HepG2 (cell line): ENCODE measurements around the gene ZNF771. TPM values are rescaled to one million over a fixed set of nuclear protein-coding genes. Genes with fewer than 3 reads are reported as not detected.
A peak's percentile ranks its signal among the peaks of the same experiment; 100 is the strongest.

Experiments
- ARID5B ChIP-seq: IDR thresholded peaks from 2 replicates; pipeline ENCODE4 v1.4.0; 2020; ENCODE audit warnings: mild to moderate bottlenecking, missing genetic modification reagents
- CHD2 ChIP-seq: IDR thresholded peaks from 2 replicates; pipeline ENCODE4 v1.6.1; 2011; ENCODE audit warnings: low read depth, low read length, improper control_type of control experiment
- DPF2 ChIP-seq: sonication (generic); formaldehyde crosslinking; IDR thresholded peaks from 2 replicates; pipeline ENCODE4 v1.4.0; 2020; ENCODE audit warnings: mild to moderate bottlenecking, low read depth, missing genetic modification reagents, borderline replicate concordance
- GLI4 ChIP-seq: sonication (generic); formaldehyde crosslinking; IDR thresholded peaks from 2 replicates; pipeline ENCODE4 v1.5.1; 2020; ENCODE audit warnings: missing genetic modification reagents, mild to moderate bottlenecking, moderate library complexity, borderline replicate concordance
- HINFP ChIP-seq: sonication (generic); formaldehyde crosslinking; IDR thresholded peaks from 2 replicates; pipeline ENCODE4 v1.4.0; 2020; ENCODE audit warnings: low read depth, mild to moderate bottlenecking, missing genetic modification reagents
- HNRNPLL ChIP-seq: fragments of 200-400 bp; formaldehyde crosslinking; IDR thresholded peaks from 2 replicates; pipeline ENCODE4 v1.6.1; 2017; ENCODE audit warnings: mild to moderate bottlenecking, low read depth, low read length; ENCODE audit not compliant: poor library complexity, severe bottlenecking
- MEIS1 ChIP-seq: sonication (generic); formaldehyde crosslinking; IDR thresholded peaks from 2 replicates; pipeline ENCODE4 v1.9.0; 2021; ENCODE audit warnings: mild to moderate bottlenecking, missing genetic modification reagents, moderate library complexity, borderline replicate concordance
- NR2F2 ChIP-seq: IDR thresholded peaks from 2 replicates; pipeline ENCODE4 v1.6.1; 2012; ENCODE audit warnings: low read depth, inconsistent platforms, borderline replicate concordance
- PHF8 ChIP-seq: sonication (generic); formaldehyde crosslinking; IDR thresholded peaks from 2 replicates; pipeline ENCODE4 v1.5.0; 2020; ENCODE audit warnings: missing genetic modification reagents
- PRDM4 ChIP-seq: sonication (generic); formaldehyde crosslinking; IDR thresholded peaks from 2 replicates; pipeline ENCODE4 v1.9.0; 2021; ENCODE audit warnings: missing genetic modification reagents, borderline replicate concordance
- TAF1 ChIP-seq: sonication (generic); formaldehyde crosslinking; IDR thresholded peaks from 2 replicates; pipeline ENCODE4 v1.4.0; 2020; ENCODE audit warnings: missing genetic modification reagents
- THRA ChIP-seq: sonication (generic); formaldehyde crosslinking; IDR thresholded peaks from 2 replicates; pipeline ENCODE4 v1.4.0; 2020; ENCODE audit warnings: missing genetic modification reagents, borderline replicate concordance
- ZBTB42 ChIP-seq: sonication (generic); formaldehyde crosslinking; IDR thresholded peaks from 2 replicates; pipeline ENCODE4 v1.5.0; 2020; ENCODE audit warnings: mild to moderate bottlenecking, missing genetic modification reagents
- ZFP90 ChIP-seq: sonication (generic); formaldehyde crosslinking; IDR thresholded peaks from 2 replicates; pipeline ENCODE4 v1.8.0; 2022; ENCODE audit warnings: missing genetic modification reagents, mild to moderate bottlenecking, inconsistent platforms, borderline replicate concordance
- ZNF232 ChIP-seq: sonication (generic); formaldehyde crosslinking; IDR thresholded peaks from 2 replicates; pipeline ENCODE4 v1.4.0; 2020; ENCODE audit warnings: missing genetic modification reagents, borderline replicate concordance
- ZNF576 ChIP-seq: sonication (generic); formaldehyde crosslinking; IDR thresholded peaks from 2 replicates; pipeline ENCODE4 v1.4.0; 2020; ENCODE audit warnings: mild to moderate bottlenecking, missing genetic modification reagents
- ZNF768 ChIP-seq: sonication (generic); formaldehyde crosslinking; IDR thresholded peaks from 2 replicates; pipeline ENCODE4 v1.4.0; 2020; ENCODE audit warnings: missing genetic modification reagents
- ZNF780A ChIP-seq: sonication (generic); formaldehyde crosslinking; IDR thresholded peaks from 2 replicates; pipeline ENCODE4 v1.8.0; 2022; ENCODE audit warnings: mild to moderate bottlenecking, missing genetic modification reagents, moderate library complexity
- ZNF792 ChIP-seq: IDR thresholded peaks from 2 replicates; pipeline ENCODE4 v1.6.1; 2016
- polyA plus RNA-seq, 8 experiments: library from polyadenylated mRNA; depleted of rRNA in 3 of 8; stranded (reverse) in 7 of 8; unstranded in 1 of 8; fragments of >200 nt; fragmentation: Illumina TruSeq in 4 of 8; extraction: Trizol in 4 of 8; gene quantifications; 2 replicates each; pipeline versions ENCODE4 v1.2.1 to v1.2.3, GENCODE V29; 2011 to 2016; ENCODE audit warnings: low read depth in 4 of 8, missing spikeins in 1 of 8, mixed read lengths in 1 of 8; ENCODE audit not compliant: insufficient read depth in 1 of 8
- total RNA-seq, 5 experiments: library from RNA; depleted of rRNA; stranded (reverse); fragments of >200 nt; fragmentation: Illumina TruSeq; extraction: Trizol; gene quantifications; 2 replicates each; pipeline ENCODE4 v1.2.3, GENCODE V29; 2016; ENCODE audit warnings: low read depth in 1 of 5

The ZNF771 gene
- total and polyA plus RNA-seq, 2 of the 13 experiments (the other 11 are each of a cell fraction or from before 2014, with no cell fraction given): 5.0 to 11.8 TPM

GRCh38 chr16:30458561-30459394 lies 51.4 kb downstream of the ZNF771 start (continued):
- peak; percentile 90; the same call in 1 of the 2 replicates for TF ChIP-seq HINFP
- TF ChIP-seq ZNF792: peak; percentile 49
- TF ChIP-seq CHD2: no peak
- TF ChIP-seq THRA (CRISPR knock-in tag): no peak; the same call in 1 of the 2 replicates
- peak; percentile 85; the same call in 1 of the 2 replicates for TF ChIP-seq GLI4 (CRISPR knock-in tag)
- TF ChIP-seq TAF1 (CRISPR knock-in tag): peak; percentile 61; the same call in 1 of the 2 replicates
- peak; percentile 69 for TF ChIP-seq PHF8 (CRISPR knock-in tag)
- TF ChIP-seq ZFP90 (CRISPR knock-in tag): no peak
- TF ChIP-seq ZNF576 (CRISPR knock-in tag): no peak
- no peak for TF ChIP-seq ZNF780A (CRISPR knock-in tag)
- TF ChIP-seq HNRNPLL: no peak
- no peak for TF ChIP-seq ZBTB42
- no peak; the same call in 1 of the 2 replicates for TF ChIP-seq MEIS1 (CRISPR knock-in tag)
- no peak for TF ChIP-seq PRDM4 (CRISPR knock-in tag)
- peak; percentile 69; the same call in 1 of the 2 replicates for TF ChIP-seq DPF2 (CRISPR knock-in tag)
- TF ChIP-seq NR2F2: peak; percentile 6; the same call in 1 of the 2 replicates
- peak; percentile 29; the same call in 1 of the 2 replicates for TF ChIP-seq ZNF768 (CRISPR knock-in tag)
- TF ChIP-seq ZNF232 (CRISPR knock-in tag): no peak
- TF ChIP-seq ARID5B (CRISPR knock-in tag): peak; percentile 57
